NB4 (cell line): ENCODE results near the gene NDUFS6.

Experiments
- DNase-seq: peaks from one replicate; pipeline ENCODE4 v3.0.0; 2010; ENCODE audit warnings: low read depth
- H3K4me3 ChIP-seq: one replicate; pipeline ENCODE4 v1.5.1; 2011; ENCODE audit warnings: mild to moderate bottlenecking, low read depth, low read length, moderate library complexity
- MYC ChIP-seq: IDR thresholded peaks from 2 replicates; pipeline ENCODE4 v1.6.1; 2011; ENCODE audit warnings: low read depth, low read length
- POLR2A ChIP-seq: IDR thresholded peaks from 2 replicates; pipeline ENCODE4 v1.6.1; 2011; ENCODE audit warnings: mild to moderate bottlenecking; ENCODE audit not compliant: insufficient read length; ENCODE audit errors: extremely low read depth
- TF ChIP-seq, protein P1 (sequence below): IDR thresholded peaks from one replicate; pipeline ENCODE4 v1.5.1; 2012; ENCODE audit warnings: low read depth, low read length
- TF ChIP-seq, protein P2 (sequence below): IDR thresholded peaks from 2 replicates; pipeline ENCODE4 v1.6.1; 2011; ENCODE audit warnings: low read depth, low read length

NDUFS6 gene

DNA sequence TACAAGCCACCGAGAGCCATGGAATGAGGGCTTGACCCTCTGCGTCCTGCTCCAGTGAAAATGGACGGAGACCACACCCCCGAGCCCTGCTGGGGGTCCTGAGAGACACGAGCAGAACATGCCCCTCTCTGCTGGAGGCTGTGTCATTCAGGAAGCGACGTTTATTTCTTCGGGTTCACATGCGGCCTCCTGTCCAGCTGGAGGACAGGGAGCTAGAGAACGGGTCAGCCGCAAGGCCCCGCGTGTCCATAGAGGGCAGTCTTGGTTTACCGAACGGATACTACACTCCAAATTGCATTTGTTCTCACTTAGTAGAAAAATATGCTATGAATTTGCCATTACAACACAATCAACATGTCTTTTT, 37.7 kb upstream of the NDUFS6 start:
- no peak overlapping the region for H3K4me3 ChIP-seq
- DNase-seq = peak; percentile 71
- TF ChIP-seq, protein P1, sequence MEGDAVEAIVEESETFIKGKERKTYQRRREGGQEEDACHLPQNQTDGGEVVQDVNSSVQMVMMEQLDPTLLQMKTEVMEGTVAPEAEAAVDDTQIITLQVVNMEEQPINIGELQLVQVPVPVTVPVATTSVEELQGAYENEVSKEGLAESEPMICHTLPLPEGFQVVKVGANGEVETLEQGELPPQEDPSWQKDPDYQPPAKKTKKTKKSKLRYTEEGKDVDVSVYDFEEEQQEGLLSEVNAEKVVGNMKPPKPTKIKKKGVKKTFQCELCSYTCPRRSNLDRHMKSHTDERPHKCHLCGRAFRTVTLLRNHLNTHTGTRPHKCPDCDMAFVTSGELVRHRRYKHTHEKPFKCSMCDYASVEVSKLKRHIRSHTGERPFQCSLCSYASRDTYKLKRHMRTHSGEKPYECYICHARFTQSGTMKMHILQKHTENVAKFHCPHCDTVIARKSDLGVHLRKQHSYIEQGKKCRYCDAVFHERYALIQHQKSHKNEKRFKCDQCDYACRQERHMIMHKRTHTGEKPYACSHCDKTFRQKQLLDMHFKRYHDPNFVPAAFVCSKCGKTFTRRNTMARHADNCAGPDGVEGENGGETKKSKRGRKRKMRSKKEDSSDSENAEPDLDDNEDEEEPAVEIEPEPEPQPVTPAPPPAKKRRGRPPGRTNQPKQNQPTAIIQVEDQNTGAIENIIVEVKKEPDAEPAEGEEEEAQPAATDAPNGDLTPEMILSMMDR = peak; percentile 93
- TF ChIP-seq MYC (no peak), POLR2A (no peak)
- TF ChIP-seq, protein P2, sequence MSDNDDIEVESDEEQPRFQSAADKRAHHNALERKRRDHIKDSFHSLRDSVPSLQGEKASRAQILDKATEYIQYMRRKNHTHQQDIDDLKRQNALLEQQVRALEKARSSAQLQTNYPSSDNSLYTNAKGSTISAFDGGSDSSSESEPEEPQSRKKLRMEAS = peak; percentile 31

DNA sequence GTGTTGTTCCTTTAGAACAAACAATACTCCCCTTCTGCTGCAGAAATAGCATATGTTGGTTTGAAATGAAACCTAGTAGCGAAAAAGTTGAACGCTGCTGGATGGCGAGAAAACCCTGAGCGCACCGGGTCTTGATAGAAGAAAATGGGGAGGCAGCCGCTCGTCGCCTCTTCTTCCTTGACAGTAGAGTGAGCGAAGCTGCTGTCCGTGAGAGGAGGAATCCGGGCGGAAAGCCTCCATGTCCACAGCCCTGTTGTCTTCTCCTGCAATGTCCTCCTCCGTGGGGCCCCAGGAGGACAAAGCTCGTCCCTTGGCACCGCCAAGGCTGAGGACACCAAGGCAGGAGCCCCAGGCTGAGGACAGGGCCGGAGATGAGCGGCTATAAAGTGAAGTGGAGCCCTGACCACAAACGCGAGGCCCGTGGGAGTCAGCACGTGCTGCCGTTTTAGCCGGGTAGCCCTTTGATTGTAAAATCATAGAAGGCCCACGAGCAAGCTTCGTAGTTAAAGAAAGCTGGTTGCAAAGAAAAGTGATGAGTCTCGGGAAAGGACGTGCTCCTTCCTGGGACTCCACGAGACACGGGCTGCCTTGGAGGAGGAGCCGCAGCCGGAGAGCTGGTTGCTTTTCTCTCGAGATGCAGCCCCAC, 37.1 kb upstream of the NDUFS6 start:
- H3K4me3 ChIP-seq = no peak overlapping the region
- TF ChIP-seq, protein P1 = no peak
- TF ChIP-seq POLR2A (no peak), MYC (no peak)
- TF ChIP-seq, protein P2 = peak; percentile 44
- DNase-seq = peak; percentile 15

DNA sequence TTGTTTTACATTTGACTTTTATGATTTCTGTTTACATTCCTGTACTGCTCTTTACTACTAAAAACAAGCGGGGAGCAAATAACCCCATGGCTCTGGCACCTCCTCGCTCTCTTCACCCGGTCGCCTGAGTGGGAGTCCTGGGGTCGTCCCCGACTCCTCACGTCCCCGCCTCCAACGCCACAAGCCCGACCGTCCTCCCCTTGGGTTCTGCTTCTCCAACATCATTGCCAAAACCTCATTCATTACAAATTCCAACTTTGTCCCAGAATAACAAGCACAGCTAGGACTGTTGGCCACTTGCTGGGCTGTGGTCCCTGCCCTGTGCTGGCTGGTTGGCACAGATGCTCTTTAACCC, 36.6 kb upstream of the NDUFS6 start:
- no peak for DNase-seq
- no peak for TF ChIP-seq POLR2A
- TF ChIP-seq, protein P1 = no peak
- TF ChIP-seq, protein P2 = no peak
- no peak for TF ChIP-seq MYC
- no peak overlapping the region for H3K4me3 ChIP-seq

DNA sequence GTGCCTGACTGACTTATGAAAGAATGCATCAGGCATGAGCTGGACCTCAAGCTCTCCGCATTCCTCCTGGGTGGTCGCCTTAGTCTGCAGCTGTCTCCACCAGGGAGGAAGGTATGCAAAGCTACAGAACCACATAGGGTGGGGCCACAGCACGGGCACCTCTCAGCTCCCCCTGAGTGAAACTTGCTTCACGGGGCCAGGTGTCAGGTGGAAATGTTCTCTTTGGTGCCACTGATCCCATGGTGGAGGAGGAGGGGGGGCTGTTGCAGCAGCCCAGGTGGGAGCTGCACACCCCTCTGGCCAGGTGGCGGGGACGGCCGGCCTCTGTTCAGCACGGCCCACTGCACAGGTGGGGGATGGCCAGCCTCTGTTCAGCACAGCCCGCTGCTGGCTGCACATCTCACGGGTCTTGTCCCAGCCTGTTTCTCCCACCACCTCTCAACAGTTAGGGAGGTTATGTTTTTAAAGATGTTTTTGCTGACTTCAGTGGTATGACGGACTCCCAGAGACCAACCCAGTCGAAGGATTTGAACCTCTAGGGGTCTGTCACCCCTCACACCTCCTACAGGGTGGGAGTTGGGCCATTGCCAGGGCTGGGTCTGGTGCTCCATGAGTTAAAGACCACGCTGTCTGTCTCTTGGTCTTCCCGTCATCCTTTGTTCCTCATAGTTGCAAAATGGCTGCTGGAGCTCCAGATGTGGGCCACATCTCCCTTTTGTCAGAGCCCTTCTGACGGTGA, 35.9 kb upstream of the NDUFS6 start:
- TF ChIP-seq, protein P2 = no peak
- TF ChIP-seq, protein P1 = no peak
- no peak overlapping the region for H3K4me3 ChIP-seq
- no peak for DNase-seq

DNA sequence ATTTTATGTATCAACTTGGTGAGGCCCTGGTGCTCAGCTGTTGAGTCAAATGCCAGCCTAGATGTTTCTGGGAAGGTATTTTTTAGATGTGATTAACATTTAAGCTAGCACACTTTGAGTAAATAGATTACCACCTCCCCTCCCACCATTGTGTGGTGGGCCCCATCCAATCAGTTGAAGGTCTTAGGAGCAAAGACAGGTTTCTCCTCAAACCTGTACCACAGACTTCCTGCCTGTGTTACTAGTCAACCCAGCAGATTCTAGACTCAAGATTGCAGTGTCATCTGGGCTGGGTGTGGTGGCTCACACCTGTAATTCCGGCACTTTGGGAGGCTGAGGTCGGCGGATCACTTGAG, 35.3 kb upstream of the NDUFS6 start:
- DNase-seq = no peak
- TF ChIP-seq MYC (no peak), POLR2A (no peak)
- TF ChIP-seq, protein P1 = no peak
- TF ChIP-seq, protein P2 = no peak
- no peak overlapping the region for H3K4me3 ChIP-seq
